GM18507 (cell line): ENCODE measurements around the gene MAPK1IP1L.
"Not testable (repeated sequence)": the region's sequence is repeated elsewhere in the genome, so short reads cannot be mapped to it uniquely, and the experiment has no call there.

ENCODE experiments used
- DNase-seq: peaks from one replicate; pipeline ENCODE4 v3.0.0; 2011; ENCODE audit warnings: low read depth; ENCODE audit not compliant: insufficient read length; ENCODE audit errors: extremely low spot score
- FAIRE-seq: peaks from 2 replicates; lab custom pipeline; 2011; peaks lifted over from hg19 to GRCh38; lab: Jason Lieb, UNC

The MAPK1IP1L gene

DNA sequence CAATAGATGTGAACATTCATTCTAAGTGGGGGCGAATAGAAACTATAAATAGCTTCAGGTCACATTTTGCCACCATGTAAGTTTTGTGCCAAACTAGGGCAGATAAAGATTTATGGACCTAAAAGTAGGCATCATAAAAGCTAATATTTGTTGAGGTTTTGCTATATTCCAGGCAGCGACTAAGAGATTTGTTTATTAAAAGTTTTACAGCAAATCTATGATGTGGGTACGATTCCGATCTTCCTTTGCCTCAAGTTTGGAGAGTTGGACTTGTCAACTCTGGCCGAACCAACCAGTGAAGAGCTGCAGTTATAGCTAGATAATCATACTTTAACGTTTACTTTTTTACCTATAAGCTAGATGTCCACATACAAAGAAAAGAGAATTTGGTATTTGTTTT is 1.6 kb downstream of the MAPK1IP1L start:
- DNase-seq, result no peak
- no peak for FAIRE-seq

DNA sequence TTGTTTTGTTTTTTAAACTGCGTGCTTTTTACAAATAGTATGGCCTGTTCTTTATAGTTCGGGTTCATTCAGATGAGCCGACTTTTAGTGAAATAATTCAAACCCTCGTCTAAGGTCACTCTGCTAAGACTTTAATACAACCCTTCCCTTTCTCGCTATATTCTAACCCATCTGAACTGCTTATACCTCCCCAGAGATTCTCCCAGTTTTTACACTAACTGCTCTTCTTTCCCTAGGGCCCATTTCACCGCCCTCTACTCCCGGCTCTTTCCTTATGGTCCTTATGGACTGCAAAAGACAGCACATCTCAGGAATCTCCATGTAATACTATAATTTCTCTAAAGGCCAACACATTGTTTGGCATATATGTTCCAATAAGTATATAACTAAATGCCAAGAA is 2.1 kb downstream of the MAPK1IP1L start:
- FAIRE-seq, result no peak

GRCh38 chr14:55054098-55054497 is 2.7 kb downstream of the MAPK1IP1L start:
- DNase-seq (no peak), FAIRE-seq (no peak)

More for the DNA sequence above, 2.1 kb downstream of the MAPK1IP1L start:
- no peak for DNase-seq

DNA sequence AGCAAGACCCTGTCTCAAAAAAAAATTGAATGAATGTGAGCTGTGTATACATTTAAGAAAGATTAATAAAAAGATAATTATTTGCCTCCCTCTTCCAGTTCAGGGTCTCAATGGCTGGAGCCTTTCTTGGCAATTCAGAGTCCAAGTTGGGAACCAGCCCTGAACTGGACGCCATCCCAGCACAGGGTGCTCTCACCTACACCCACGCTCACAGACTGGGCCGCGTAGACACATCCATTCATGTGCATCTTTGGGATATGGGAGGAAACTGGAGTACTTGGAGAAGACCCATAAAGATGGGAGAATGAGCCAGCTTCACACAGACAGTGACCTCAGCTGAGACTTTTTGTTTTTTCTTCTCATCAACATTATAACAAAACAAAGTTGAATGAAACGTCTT is 6.5 kb downstream of the MAPK1IP1L start:
- FAIRE-seq, result no peak

DNA sequence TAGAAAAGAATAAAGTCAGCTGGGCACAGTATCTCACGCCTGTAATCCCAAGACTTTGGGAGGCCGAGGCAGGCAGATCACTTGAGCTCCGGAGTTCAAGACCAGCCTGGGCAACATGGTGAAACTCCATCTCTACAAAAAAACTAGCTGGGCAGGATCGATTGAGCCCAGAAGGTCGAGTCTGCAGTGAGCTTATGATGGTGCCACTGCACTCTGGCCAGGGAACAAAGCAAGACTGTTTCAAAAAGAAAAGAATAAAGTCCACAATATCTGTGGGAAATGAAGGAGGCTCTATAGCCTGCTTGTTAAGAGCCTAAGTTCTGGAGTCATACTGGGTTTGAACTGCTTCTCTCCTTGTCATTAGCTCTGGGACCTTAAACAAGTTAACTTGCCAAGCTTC is 7.9 kb downstream of the MAPK1IP1L start:
- DNase-seq (no peak), FAIRE-seq (no peak)

More for the DNA sequence above, 6.5 kb downstream of the MAPK1IP1L start:
- no peak for DNase-seq

- FAIRE-seq, result no peak
- no peak for DNase-seq
These were observed 11.3 kb downstream of the MAPK1IP1L start for GRCh38 chr14:55062517-55063351.

DNA sequence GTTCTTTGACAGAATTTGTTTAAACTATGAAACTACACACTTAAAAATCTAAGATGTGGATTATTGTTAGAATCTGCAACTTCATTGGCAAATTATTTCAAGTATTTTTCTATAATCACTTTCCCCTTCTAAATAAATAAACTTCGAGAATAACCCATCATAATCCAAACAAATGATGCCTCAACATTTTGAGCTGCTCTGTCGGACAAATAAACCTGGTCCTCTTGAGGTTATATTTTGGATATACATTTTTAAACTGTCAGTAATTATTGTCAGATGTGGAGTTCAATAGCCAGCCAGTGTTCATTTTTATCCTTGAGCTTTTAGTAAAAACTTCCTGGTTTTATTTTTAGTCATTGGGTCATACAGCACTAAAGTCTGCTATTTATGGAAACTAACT is 13.4 kb downstream of the MAPK1IP1L start:
- not testable (repeated sequence) for DNase-seq, FAIRE-seq

GRCh38 chr14:55065411-55065810 is 14.0 kb downstream of the MAPK1IP1L start:
- FAIRE-seq, result no peak
- DNase-seq, result no peak

DNA sequence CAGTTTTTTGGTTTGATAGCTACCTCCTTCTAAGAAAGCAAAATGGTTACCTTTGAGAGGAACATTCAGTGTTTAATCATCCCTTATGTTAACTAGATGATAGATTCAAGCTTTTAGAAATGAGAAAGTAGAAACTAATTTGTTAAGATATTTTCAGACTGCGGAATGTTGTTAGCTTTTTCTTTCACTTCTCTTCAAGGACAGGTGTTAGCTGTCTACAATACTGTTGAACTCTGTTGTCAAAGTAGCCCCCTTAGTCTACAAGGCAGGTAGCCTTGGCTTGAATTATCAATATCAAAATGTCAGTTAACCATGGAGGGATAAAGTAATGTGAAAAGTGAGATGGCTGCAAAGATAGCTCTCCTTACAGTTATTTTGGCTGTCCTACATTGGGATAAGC is 14.8 kb downstream of the MAPK1IP1L start:
- DNase-seq (no peak), FAIRE-seq (no peak)

- no peak for FAIRE-seq
These were observed 19.5 kb downstream of the MAPK1IP1L start for GRCh38 chr14:55070981-55071411.

DNA sequence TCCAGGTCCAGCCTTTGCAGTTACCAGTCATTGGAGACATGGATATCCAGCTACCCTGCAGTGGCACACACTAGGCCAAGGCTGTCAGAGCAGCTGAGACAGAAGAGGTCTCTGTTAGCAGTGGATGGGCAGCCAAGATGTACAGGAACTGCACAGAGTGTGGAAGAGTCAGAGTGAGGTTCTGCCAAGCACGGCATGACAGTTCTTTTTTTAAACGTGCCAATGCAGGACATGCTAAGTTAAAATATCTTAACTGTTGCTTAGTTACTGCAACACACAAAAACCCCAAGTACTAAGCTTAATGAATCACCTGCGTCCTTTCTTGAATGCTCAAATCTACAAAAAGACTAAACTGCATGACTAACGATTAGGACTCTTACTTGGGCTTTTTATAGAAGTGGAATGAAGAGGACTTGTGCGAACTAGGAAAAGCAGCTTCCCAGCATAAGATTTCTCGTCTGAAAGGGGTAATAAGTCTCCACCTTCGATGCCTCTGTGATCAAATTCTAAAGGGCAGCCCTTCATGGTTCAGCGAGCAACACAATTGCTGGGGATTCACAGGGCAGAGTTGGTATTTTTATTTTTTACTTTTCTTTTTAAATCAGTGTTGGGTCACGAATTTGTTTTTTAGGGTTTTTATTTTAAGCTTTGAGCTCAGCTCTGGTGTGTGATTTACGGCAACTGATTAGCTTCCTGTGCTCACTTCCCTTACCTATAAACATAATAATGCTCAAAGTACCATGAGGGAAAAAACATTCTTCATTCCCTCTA is 20.6 kb downstream of the MAPK1IP1L start:
- no peak for DNase-seq
- FAIRE-seq, result peak; percentile 74

More at GRCh38 chr14:55070981-55071411, 19.5 kb downstream of the MAPK1IP1L start:
- DNase-seq, result no peak

GRCh38 chr14:55073856-55074255 is 22.4 kb downstream of the MAPK1IP1L start:
- DNase-seq (no peak), FAIRE-seq (no peak)

DNA sequence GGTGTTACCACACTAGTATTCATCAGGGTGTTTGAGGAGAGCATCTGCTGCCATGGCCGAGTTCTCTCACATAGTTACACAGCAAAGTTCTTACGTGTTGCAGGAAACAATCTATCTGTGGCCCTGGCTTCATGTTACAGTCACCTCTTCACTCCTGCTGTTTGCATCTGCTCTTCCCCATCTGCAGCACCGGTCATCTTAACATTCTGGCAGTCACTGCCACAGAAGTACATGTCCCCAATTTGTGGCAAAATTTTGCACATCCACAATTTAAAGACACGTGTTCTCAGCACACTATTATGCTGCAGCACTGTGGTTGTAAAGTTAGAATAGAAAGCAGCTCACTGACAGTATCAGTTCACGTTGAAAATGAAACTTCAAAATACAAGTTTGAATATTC is 23.2 kb downstream of the MAPK1IP1L start:
- FAIRE-seq (peak; percentile 85), DNase-seq (no peak)

GRCh38 chr14:55075628-55076175 is 24.3 kb downstream of the MAPK1IP1L start:
- DNase-seq (no peak), FAIRE-seq (no peak)

GRCh38 chr14:55077170-55078151 is 26.0 kb downstream of the MAPK1IP1L start:
- no peak for FAIRE-seq
- DNase-seq, result no peak

- not testable (repeated sequence) for FAIRE-seq, DNase-seq
These were observed 28.5 kb downstream of the MAPK1IP1L start for GRCh38 chr14:55079961-55080360.

- FAIRE-seq, result no peak
These were observed 33.1 kb downstream of the MAPK1IP1L start for GRCh38 chr14:55084401-55085059.

GRCh38 chr14:55085060-55085660 is 33.7 kb downstream of the MAPK1IP1L start:
- no peak for DNase-seq
- no peak for FAIRE-seq

More at GRCh38 chr14:55084401-55085059, 33.1 kb downstream of the MAPK1IP1L start:
- DNase-seq, result no peak
